ENCODE data around the gene PDIA6.

DNA sequence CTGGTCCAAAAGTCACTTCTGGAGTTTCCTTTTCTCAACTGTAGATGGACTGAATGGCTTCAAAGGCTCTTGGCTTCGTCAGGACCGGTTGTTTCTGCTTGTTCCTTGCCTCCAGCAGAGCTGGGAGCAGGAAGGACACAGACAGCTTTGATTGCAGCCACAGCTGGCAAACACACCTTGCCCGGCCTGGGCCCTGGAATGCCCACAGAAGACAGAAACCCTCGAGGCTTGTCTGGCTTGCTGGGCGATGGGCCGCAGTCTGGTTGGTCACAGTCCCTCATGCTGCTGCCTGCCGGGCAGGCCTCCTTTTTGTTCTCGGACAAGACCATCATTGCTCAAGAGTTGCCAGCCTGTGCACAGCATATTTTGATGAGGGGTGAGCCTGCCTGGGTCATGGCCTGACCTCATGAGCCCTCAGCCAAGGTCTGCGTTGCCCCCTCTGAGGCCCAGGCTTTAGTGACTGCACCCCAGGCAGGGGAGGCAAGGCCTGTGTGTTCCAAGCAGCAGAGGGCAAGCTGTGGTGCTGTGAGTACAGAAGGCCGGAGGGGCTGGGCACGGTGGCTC, 53.4 kb downstream of the PDIA6 start:
- TF ChIP-seq CTCF (IDR thresholded peaks at IDR 0.05) (no peak), POLR2A (IDR thresholded peaks at IDR 0.05) (no peak)

All from body of pancreas (tissue), 4 donors.